Heart left ventricle (tissue), 16 donors: Measurements from ENCODE around the gene SPATA6. TPM values are rescaled to one million over a fixed set of nuclear protein-coding genes. Genes with fewer than 3 reads are reported as not detected.
"Not testable (repeated sequence)": the region's sequence is repeated elsewhere in the genome, so short reads cannot be mapped to it uniquely, and the experiment has no call there.

ENCODE experiments used
- ATAC-seq, 4 donors: fragments of 200-7000 bp; cut with Tn5 transposase; one replicate each; pipeline ENCODE4 v1.9.1; 2020 to 2022; ENCODE audit warnings: moderate library complexity in 4 of 4, mild to moderate bottlenecking in 3 of 4, moderate number of reproducible peaks in 1 of 4
- DNase-seq, 5 donors: peaks; one replicate each; pipeline ENCODE4 v3.0.0-alpha.2; 2020
- H3K27ac ChIP-seq, 12 donors: fragments of 200-600 bp; sonication (generic) in 4 of 12; one replicate each; pipeline versions ENCODE4 v1.5.0 to v1.8.0; 2016 to 2022; ENCODE audit warnings: mild to moderate bottlenecking in 2 of 12
- H3K27me3 ChIP-seq, 9 donors: fragments of 200-600 bp; sonication (generic) in 2 of 9; one replicate each; pipeline versions ENCODE4 v1.5.1 to v1.8.0; 2016 to 2022; ENCODE audit warnings: mild to moderate bottlenecking in 3 of 9
- H3K36me3 ChIP-seq, 9 donors: fragments of 200-600 bp; sonication (generic) in 2 of 9; one replicate each; pipeline versions ENCODE4 v1.5.0 to v1.8.0; 2018 to 2022; ENCODE audit warnings: mild to moderate bottlenecking in 2 of 9
- H3K4me1 ChIP-seq, 12 donors: fragments of 200-600 bp; sonication (generic) in 4 of 12; one replicate each; pipeline versions ENCODE4 v1.5.0 to v1.8.0; 2016 to 2022; ENCODE audit warnings: mild to moderate bottlenecking in 3 of 12
- H3K4me3 ChIP-seq, 12 donors: fragments of 200-600 bp; sonication (generic) in 4 of 12; one replicate each; pipeline versions ENCODE4 v1.5.0 to v1.8.0; 2017 to 2022; ENCODE audit warnings: mild to moderate bottlenecking in 9 of 12, moderate library complexity in 4 of 12
- H3K9me3 ChIP-seq, 12 donors: fragments of 200-600 bp; sonication (generic) in 4 of 12; one replicate each; pipeline versions ENCODE4 v1.5.0 to v1.8.0; 2016 to 2022; ENCODE audit warnings: mild to moderate bottlenecking in 1 of 12
- CTCF ChIP-seq, 12 donors: fragments of 200-600 bp; sonication (generic) in 4 of 12; IDR thresholded peaks; one replicate each; pipeline versions ENCODE4 v1.5.0 to v1.8.0; 2018 to 2022; ENCODE audit warnings: antibody characterized with exemption in 12 of 12, mild to moderate bottlenecking in 5 of 12
- POLR2A ChIP-seq, 2 donors: fragments of 450-650 bp; IDR thresholded peaks; one replicate each; pipeline ENCODE4 v1.6.1; 2017; ENCODE audit warnings: antibody characterized with exemption in 2 of 2, mild to moderate bottlenecking in 2 of 2, moderate library complexity in 2 of 2
- WGBS, 4 donors: extraction: QIAGEN DNeasy Blood & Tissue Kit in 2 of 4; methylation state at CpG; one replicate each; pipeline versions ENCODE4 v1.1.5 to v1.1.7; 2013 to 2018; 5-methylcytosine and 5-hydroxymethylcytosine counted together
- intact Hi-C, 10 donors: fragments of 100-400 bp; cut with DNase I; formaldehyde crosslinking; loops; one replicate each; pipeline versions ENCODE4 v1.11.1 to v1.14.2; 2022
- polyA plus RNA-seq, 2 donors: library from polyadenylated mRNA; stranded (reverse); fragments of 200-250 nt; gene quantifications; one replicate each; pipeline ENCODE4 v1.2.3, GENCODE V29; 2013
- total RNA-seq, 9 donors: library from RNA; depleted of rRNA in 2 of 9; stranded (reverse); fragments of >200 nt in 2 of 9; fragmentation: NEBNext Ultra II Directional in 3 of 9; extraction: Animal tissue kit (Norgen Biotek cat#: 25700) in 3 of 9; gene quantifications; one replicate each; pipeline versions ENCODE4 v1.1.0 to v1.2.4, GENCODE V29; 2016 to 2023
- donor health status: ischemic (EF 13 %, LVEDD 7.1; RV severe dilation, severe dysfunction).
- donor health status: healthy with polysubstance abuse.
- donor health status: DM: no; HTN: yes; CAD: no.
- donor health status: DM: no; HTN: no; CAD: no.
- donor health status: ischemic (EF 25% LVEDD 6.9; RV normal size, moderate dysfunction).
- donor health status: ischemic (EF 25% LVEDD 5.7; RV mildly dilated, moderate dysfunction).
- donor health status: healthy.
- donor health status: DM: yes; HTN: yes; CAD: no.
- donor health status: ischemic (EF 35%, LVEDD 5.7; RV mildly dilated, moderate dysfunction).
- donor health status: nonischemic (EF 11% LVEDD 7.7; RV severe dilation, severe dysfunction).
- donor health status: DM: yes; HTN: yes; CAD: no.
- donor health status: PGD.
- donor health status: ischemic (EF 29% LVEDD 5.4; RV normal size, mild dysfunction).
- donor health status: nonischemic (EF 23%, LVEDD 6.1; RV moderate dilation, normal function).

Gene SPATA6
- total and polyA plus RNA-seq, 11 donors: 1.4 to 13.8 (median 5.5) TPM

GRCh38 chr1:48302652-48303051 lies 169.4 kb downstream of the SPATA6 start:
- intact Hi-C loops: no loop called here
- TF ChIP-seq CTCF (IDR thresholded peaks at IDR 0.05): no peak
- peaks cover 0 to 20% (median 0%) of the 10 kb centered on the region in 12 donors for H3K9me3 ChIP-seq
- H3K27me3 ChIP-seq: no peaks in the 10 kb centered on the region
- no peaks in the 10 kb centered on the region for H3K4me1 ChIP-seq
- ATAC-seq: no peak
- DNase-seq: no peak
- no peak overlapping the region for H3K4me3 ChIP-seq
- peaks cover 0 to 26% (median 3%) of the 10 kb centered on the region in 9 donors for H3K36me3 ChIP-seq
- H3K27ac ChIP-seq: no peak overlapping the region

GRCh38 chr1:48294656-48295055 lies 177.3 kb downstream of the SPATA6 start:
- H3K27me3 ChIP-seq: no peaks in the 10 kb centered on the region
- H3K4me3 ChIP-seq: no peak overlapping the region
- no peaks in the 10 kb centered on the region for H3K4me1 ChIP-seq
- peaks cover 0 to 2% (median 0%) of the 10 kb centered on the region in 12 donors for H3K9me3 ChIP-seq
- TF ChIP-seq POLR2A (IDR thresholded peaks at IDR 0.05) (no peak), CTCF (IDR thresholded peaks at IDR 0.05) (no peak)
- H3K27ac ChIP-seq: no peak overlapping the region
- DNase-seq (no peak), ATAC-seq (no peak)
- WGBS, 4 donors: 81 to 95% (median 88%) methylated on average over 1 of the region's 1 CpG
- intact Hi-C loops: no loop called here
- peaks cover 0 to 14% (median 0%) of the 10 kb centered on the region in 9 donors for H3K36me3 ChIP-seq

GRCh38 chr1:48294094-48294493 lies 177.9 kb downstream of the SPATA6 start:
- H3K4me1 ChIP-seq, intact Hi-C loops, H3K27ac ChIP-seq, H3K9me3 ChIP-seq, DNase-seq, ATAC-seq, H3K27me3 ChIP-seq, H3K4me3 ChIP-seq: not testable (repeated sequence)
- 91 to 96% (median 93%) methylated on average over 6 of the region's 6 CpGs for WGBS, 4 donors
- H3K36me3 ChIP-seq: peaks cover 0 to 14% (median 0%) of the 10 kb centered on the region in 9 donors

- ATAC-seq (peak in 1 of 4 donors; percentile 20), DNase-seq (peak in 1 of 5 donors; percentile 19)
- Histone ChIP-seq H3K9me3 (peaks cover 0 to 8% (median 0%) of the 10 kb centered on the region in 12 donors), H3K36me3 (peaks cover 0 to 4% (median 0%) of the 10 kb centered on the region in 9 donors), H3K27ac (no peak overlapping the region), H3K27me3 (no peaks in the 10 kb centered on the region), H3K4me1 (no peaks in the 10 kb centered on the region), H3K4me3 (no peak overlapping the region)
- intact Hi-C loops: no loop called here
- WGBS, 4 donors: 91 to 100% (median 95%) methylated on average over 4 to 5 of the region's 5 CpGs
- TF ChIP-seq CTCF (IDR thresholded peaks at IDR 0.05) (no peak), POLR2A (IDR thresholded peaks at IDR 0.05) (no peak)
Measured at GRCh38 chr1:48292706-48293105, 179.3 kb downstream of the SPATA6 start.

DNA sequence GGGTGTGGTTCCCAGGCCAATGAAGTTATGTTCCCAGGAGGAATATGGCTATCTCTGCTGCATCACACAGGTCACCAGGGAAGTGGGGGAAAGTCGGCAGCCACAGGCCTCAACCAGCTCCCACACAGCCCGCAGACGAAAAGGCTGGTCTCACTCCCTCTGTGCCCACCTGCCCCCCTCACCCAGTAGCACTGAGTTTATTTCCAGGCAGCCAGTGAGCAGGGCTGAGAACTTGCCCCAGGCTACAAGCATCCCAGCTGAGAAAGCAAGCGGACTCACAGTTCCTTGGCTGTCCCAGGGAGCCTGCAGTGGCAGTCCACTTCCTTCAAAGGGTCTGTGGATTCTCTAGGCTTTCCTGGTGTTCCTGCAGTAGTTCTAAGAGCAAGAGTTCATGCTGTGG lies 180.6 kb downstream of the SPATA6 start:
- intact Hi-C loops: no loop called here
- H3K9me3 ChIP-seq: peaks cover 0 to 8% (median 0%) of the 10 kb centered on the region in 12 donors
- 79 to 90% (median 82%) methylated on average over 4 of the region's 4 CpGs; no CpG with 5 or more reads in 1 of the 4 donors for WGBS, 4 donors
- ATAC-seq (no peak), DNase-seq (no peak)
- H3K4me1 ChIP-seq: no peaks in the 10 kb centered on the region
- no peaks in the 10 kb centered on the region for H3K27me3 ChIP-seq
- TF ChIP-seq CTCF (IDR thresholded peaks at IDR 0.05): no peak
- TF ChIP-seq POLR2A (IDR thresholded peaks at IDR 0.05): no peak
- no peaks in the 10 kb centered on the region for H3K36me3 ChIP-seq
- H3K4me3 ChIP-seq: no peak overlapping the region
- no peak overlapping the region for H3K27ac ChIP-seq
